ENCODE data around the gene TACR2.

DNA sequence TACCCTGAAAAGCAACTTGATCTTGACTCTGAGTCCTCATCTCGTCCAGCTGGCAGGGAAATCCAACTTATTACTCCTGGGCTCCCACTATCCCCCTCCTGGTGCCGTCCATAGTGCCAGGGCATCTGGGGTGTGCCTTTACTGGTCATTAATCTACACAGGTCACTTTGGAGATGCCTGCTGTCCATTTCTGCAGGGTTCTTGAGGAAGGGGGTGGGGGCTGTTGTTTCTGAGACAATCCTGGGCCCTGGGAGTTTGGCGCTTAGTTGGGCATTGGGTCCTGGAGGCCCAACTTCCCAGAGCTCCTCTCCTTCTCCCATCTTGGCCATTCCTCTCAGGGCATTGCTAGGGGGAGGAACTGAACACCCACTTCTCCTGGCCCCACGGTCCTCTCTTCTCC, 6.0 kb upstream of the TACR2 start:
- TF ChIP-seq, protein P1, sequence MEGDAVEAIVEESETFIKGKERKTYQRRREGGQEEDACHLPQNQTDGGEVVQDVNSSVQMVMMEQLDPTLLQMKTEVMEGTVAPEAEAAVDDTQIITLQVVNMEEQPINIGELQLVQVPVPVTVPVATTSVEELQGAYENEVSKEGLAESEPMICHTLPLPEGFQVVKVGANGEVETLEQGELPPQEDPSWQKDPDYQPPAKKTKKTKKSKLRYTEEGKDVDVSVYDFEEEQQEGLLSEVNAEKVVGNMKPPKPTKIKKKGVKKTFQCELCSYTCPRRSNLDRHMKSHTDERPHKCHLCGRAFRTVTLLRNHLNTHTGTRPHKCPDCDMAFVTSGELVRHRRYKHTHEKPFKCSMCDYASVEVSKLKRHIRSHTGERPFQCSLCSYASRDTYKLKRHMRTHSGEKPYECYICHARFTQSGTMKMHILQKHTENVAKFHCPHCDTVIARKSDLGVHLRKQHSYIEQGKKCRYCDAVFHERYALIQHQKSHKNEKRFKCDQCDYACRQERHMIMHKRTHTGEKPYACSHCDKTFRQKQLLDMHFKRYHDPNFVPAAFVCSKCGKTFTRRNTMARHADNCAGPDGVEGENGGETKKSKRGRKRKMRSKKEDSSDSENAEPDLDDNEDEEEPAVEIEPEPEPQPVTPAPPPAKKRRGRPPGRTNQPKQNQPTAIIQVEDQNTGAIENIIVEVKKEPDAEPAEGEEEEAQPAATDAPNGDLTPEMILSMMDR (IDR thresholded peaks at IDR 0.05 in 4 of 5, conservative IDR thresholded peaks at IDR 0.05 in 1 of 5), result no peak
- TF ChIP-seq POLR2A (IDR thresholded peaks at IDR 0.05), result no peak
